ENCODE results near the gene ARIH1. TPM values are rescaled to one million over a fixed set of nuclear protein-coding genes. Genes with fewer than 3 reads are reported as not detected.

The ARIH1 gene
- total and polyA plus RNA-seq, 10 of the 15 experiments (the other 5 are each of a cell fraction or from before 2014, with no cell fraction given), result 14.7 to 99.5 (median 26.5) TPM

DNA sequence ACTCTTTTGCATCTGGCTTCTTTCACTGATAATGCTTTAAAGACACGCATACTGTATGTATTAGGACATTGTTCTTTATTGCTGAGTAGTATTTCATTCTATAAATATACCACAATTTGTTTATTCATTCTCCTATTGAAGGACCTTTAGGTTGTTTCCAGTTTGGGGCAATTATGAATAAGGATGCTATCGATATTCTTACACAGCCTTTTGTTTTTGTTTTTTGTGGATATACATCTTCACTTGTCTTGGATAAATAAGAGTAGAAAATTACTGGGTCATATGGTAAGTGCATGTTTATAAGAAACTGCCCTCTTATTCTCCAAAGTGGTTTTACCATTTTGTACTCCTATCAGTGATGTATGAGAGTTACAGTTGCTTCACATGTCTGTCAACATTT is 118.5 kb downstream of the ARIH1 start:
- Histone ChIP-seq H3K79me2 (ENCODE audit: control insufficient read depth, insufficient read depth, low read length) (no peaks in the 10 kb centered on the region), H3K27ac (ENCODE audit: control insufficient read depth, insufficient read depth) (no peak overlapping the region), H3K4me2 (ENCODE audit: control insufficient read depth, insufficient read depth) (no peak overlapping the region), H3K27me3 (replicated peaks in 1 of 2; ENCODE audit: control insufficient read depth in 2 of 2, insufficient read depth in 2 of 2, low read length in 1 of 2) (no peaks in the 10 kb centered on the region), H3K9ac (ENCODE audit: control insufficient read depth, insufficient read depth, low read length) (no peak overlapping the region), H3K4me1 (ENCODE audit: control insufficient read depth, insufficient read depth, low read length) (no peaks in the 10 kb centered on the region), H3K4me3 (no peak overlapping the region), H3K36me3 (ENCODE audit: control insufficient read depth in 2 of 2, insufficient read depth in 2 of 2, low read length in 1 of 2) (no peaks in the 10 kb centered on the region), H4K20me1 (ENCODE audit: control insufficient read depth, insufficient read depth) (no peaks in the 10 kb centered on the region), H3K9me3 (replicated peaks; ENCODE audit: control insufficient read depth, insufficient read depth, low read length) (no peaks in the 10 kb centered on the region), H2AFZ (ENCODE audit: control insufficient read depth, low read depth, low read length) (no peak overlapping the region)
- POLR2A ChIA-PET, result no interaction called here
- TF ChIP-seq POLR2A (IDR thresholded peaks at IDR 0.05; ENCODE audit: low read depth, low read length), result no peak
- DNase-seq (ENCODE audit: low read depth, low spot score) (no peak), ATAC-seq (no peak), FAIRE-seq (no peak)
- RAD21 ChIA-PET (ENCODE audit: unreplicated experiment), result no interaction called here
- in situ Hi-C loops (cut with MboI) (no loop called here), intact Hi-C loops (cut with micrococcal nuclease; ENCODE audit: unreplicated experiment) (no loop called here)
- CTCF ChIA-PET, result no interaction called here
- no TSS peak for BruUV-seq (replicated peaks)
- 96% methylated on average over 2 of the region's 2 CpGs for WGBS (ENCODE audit: insufficient coverage, insufficient replicate concordance, low lambda C conversion rate, missing lambda C conversion rate)
- SMC1A ChIA-PET (ENCODE audit: uncharacterized antibody, unreplicated experiment), result no interaction called here

DNA sequence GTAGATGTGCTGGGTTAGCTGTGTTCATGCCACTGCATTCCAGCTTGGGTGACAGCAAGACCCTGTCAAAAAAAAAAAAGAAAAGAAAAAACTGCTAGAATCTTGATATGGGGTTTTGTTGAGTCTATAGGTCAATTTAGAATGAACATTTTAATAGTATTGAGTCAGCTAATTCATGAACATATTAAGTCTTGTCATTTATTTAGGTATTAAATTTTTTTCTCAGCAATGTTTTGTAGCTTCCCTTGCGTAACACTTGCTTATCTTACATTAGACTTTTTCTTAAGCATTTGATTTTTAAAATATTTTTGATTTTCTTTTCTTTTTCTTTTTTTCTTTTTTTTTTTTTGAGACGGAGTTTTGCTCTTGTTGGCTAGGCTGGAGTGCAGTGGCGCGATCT is 119.7 kb downstream of the ARIH1 start:
- BruUV-seq (replicated peaks), result no TSS peak
- TF ChIP-seq BCLAF1 (IDR thresholded peaks at IDR 0.05), result no peak
- no peak for TF ChIP-seq ZNF274 (IDR thresholded peaks at IDR 0.05; ENCODE audit: insufficient read depth, insufficient read length)
- TF ChIP-seq, protein P1, sequence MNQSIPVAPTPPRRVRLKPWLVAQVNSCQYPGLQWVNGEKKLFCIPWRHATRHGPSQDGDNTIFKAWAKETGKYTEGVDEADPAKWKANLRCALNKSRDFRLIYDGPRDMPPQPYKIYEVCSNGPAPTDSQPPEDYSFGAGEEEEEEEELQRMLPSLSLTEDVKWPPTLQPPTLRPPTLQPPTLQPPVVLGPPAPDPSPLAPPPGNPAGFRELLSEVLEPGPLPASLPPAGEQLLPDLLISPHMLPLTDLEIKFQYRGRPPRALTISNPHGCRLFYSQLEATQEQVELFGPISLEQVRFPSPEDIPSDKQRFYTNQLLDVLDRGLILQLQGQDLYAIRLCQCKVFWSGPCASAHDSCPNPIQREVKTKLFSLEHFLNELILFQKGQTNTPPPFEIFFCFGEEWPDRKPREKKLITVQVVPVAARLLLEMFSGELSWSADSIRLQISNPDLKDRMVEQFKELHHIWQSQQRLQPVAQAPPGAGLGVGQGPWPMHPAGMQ (IDR thresholded peaks at IDR 0.05; ENCODE audit: borderline replicate concordance), result no peak
- no peak for TF ChIP-seq POU2F2 (IDR thresholded peaks at IDR 0.05; ENCODE audit: borderline replicate concordance, low read depth, low read length)
- TF ChIP-seq RCOR1 (conservative IDR thresholded peaks at IDR 0.05; ENCODE audit: low read depth, low read length), result no peak
- no peak for TF ChIP-seq NFYA (IDR thresholded peaks at IDR 0.05; ENCODE audit: borderline replicate concordance, low read depth, low read length)
- TF ChIP-seq IKZF2 (IDR thresholded peaks at IDR 0.05), result no peak
- no peak for TF ChIP-seq STAT1 (conservative IDR thresholded peaks at IDR 0.05)
- no peak for TF ChIP-seq ZNF592 (IDR thresholded peaks at IDR 0.05)
- no peak for TF ChIP-seq ZZZ3 (IDR thresholded peaks at IDR 0.05; ENCODE audit: control insufficient read depth, insufficient read length, low read depth)

More for the DNA sequence above, 119.7 kb downstream of the ARIH1 start:
- H3K4me3 ChIP-seq, result no peak overlapping the region
- no peaks in the 10 kb centered on the region for H3K36me3 ChIP-seq (ENCODE audit: control insufficient read depth in 2 of 2, insufficient read depth in 2 of 2, low read length in 1 of 2)
- ChIA-PET CTCF (interaction anchor here (0.6 to 1.1 kb wide), 2 partner anchors 12 to 224 kb away, joined by 3 to 4 read pairs; no protein-coding TSS in a partner anchor), POLR2A (no interaction called here), SMC1A (ENCODE audit: uncharacterized antibody, unreplicated experiment) (no interaction called here), RAD21 (ENCODE audit: unreplicated experiment) (no interaction called here)
- no peaks in the 10 kb centered on the region for H3K9me3 ChIP-seq (replicated peaks; ENCODE audit: control insufficient read depth, insufficient read depth, low read length)
- DNase-seq (ENCODE audit: low read depth, low spot score), result no peak
- H3K9ac ChIP-seq (ENCODE audit: control insufficient read depth, insufficient read depth, low read length), result no peak overlapping the region
- no peak overlapping the region for H3K27ac ChIP-seq (ENCODE audit: control insufficient read depth, insufficient read depth)
- no peaks in the 10 kb centered on the region for H3K79me2 ChIP-seq (ENCODE audit: control insufficient read depth, insufficient read depth, low read length)
- in situ Hi-C loops (cut with MboI) (no loop called here), intact Hi-C loops (cut with micrococcal nuclease; ENCODE audit: unreplicated experiment) (no loop called here)
- no peaks in the 10 kb centered on the region for H3K4me1 ChIP-seq (ENCODE audit: control insufficient read depth, insufficient read depth, low read length)
- ATAC-seq, result no peak
- no peak overlapping the region for H3K4me2 ChIP-seq (ENCODE audit: control insufficient read depth, insufficient read depth)
- H3K27me3 ChIP-seq (replicated peaks in 1 of 2; ENCODE audit: control insufficient read depth in 2 of 2, insufficient read depth in 2 of 2, low read length in 1 of 2), result no peaks in the 10 kb centered on the region
- no peak for FAIRE-seq
- no peaks in the 10 kb centered on the region for H4K20me1 ChIP-seq (ENCODE audit: control insufficient read depth, insufficient read depth)
- 100% methylated on average over 1 of the region's 4 CpGs for WGBS (ENCODE audit: insufficient coverage, insufficient replicate concordance, low lambda C conversion rate, missing lambda C conversion rate)
- H2AFZ ChIP-seq (ENCODE audit: control insufficient read depth, low read depth, low read length), result no peak overlapping the region

Data from GM12878 (cell line).